ENCODE data around the gene WDR83. TPM values are rescaled to one million over a fixed set of nuclear protein-coding genes. Genes with fewer than 3 reads are reported as not detected.
"Not testable (repeated sequence)": the region's sequence is repeated elsewhere in the genome, so short reads cannot be mapped to it uniquely, and the experiment has no call there.

WDR83 gene
- total RNA-seq, 1 experiment from 2014 or later, result 9.1 TPM

DNA sequence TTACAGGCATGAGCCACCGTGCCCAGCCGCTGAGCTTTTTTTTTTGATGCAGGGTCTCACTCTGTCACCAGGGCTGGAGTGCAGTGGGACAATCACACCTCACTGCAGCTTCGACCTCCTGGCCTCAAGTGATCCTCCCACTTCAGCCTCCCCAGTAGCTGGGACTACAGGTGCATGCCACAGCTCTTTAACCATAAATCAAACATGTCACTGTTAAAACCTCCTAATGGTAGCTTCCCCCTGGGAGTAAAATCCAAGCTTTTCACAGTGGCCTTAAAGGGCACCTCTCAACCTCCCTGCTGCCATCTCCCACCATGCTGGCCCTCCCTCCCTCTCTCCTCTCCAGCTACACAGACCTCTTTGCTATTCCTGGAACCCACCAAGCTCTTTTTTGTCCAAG lies 19.2 kb downstream of the WDR83 start:
- DNase-seq (ENCODE audit: low read depth), result no peak

- DNase-seq (ENCODE audit: low read depth), result no peak
These were observed 21.0 kb downstream of the WDR83 start, which contains the start of gene GNG14 for GRCh38 chr19:12687496-12688196. Gene GNG14 (plus strand): TSS chr19:12687998. CDS start chr19:12688049, 51 bp downstream.

- no peak for DNase-seq (ENCODE audit: low read depth)
These were observed 22.4 kb downstream of the WDR83 start for GRCh38 chr19:12689012-12689411.

- no peak for DNase-seq (ENCODE audit: low read depth)
These were observed 23.1 kb downstream of the WDR83 start for GRCh38 chr19:12689581-12690216.

GRCh38 chr19:12692960-12693359 lies 26.4 kb downstream of the WDR83 start:
- no peak for DNase-seq (ENCODE audit: low read depth)

DNA sequence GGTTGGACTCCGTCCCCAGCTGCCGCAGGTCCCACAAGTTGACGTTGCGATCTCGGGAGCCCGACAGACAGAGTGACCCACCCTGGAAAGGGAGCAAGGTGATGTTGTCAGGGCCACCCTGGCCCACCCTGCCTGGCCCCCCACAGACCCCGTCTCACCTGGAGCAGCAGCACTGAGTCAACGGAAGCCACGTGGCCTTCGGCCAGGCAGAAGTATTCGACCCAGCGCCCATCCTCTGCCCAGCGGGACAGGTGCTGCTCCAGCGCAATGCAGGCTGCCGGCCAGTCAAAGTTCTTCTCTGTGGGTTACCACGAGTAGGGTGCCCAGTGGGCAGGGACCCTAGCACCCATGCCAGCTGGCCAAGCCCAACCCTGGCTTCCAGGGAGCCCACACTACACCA lies 28.0 kb downstream of the WDR83 start:
- DNase-seq (ENCODE audit: low read depth), result no peak

DNA sequence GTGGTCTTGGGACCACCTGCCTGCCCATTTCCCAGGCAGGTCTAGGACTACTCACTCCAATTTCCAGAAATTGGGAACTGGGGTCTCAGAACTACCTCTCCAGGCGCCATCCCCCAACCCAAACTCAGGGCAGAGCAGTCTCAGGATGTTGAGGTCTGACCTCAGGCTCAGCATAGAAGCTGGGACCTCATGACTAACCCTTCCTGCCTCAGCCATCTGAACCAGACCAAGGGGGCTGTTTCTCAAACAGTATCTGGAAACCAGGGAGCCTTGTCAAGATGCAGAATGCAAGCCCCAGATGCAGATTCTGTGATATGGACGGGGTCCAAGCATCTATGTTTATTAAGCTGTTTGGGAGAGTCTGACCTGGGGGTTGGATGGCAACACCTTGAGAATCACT lies 28.5 kb downstream of the WDR83 start:
- DNase-seq (ENCODE audit: low read depth), result no peak

DNA sequence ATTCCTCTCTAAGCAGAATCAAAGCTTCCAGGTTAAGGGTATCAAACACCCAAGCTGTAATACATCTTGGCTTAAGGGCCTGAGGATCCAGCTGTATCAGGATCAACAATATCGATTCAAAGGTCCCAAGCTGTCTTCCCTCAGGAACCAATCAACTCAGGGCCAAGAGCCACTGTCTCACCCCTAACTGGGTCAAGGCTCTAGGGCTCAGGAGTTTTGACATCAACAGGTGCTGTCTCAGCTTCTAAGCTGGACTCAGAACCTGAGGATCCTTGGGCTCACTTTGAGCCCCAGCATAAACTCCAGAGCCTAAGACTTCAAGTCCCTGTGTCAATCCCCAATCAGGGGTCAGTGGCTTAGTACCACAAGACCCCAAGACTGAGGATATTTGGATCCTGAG lies 28.9 kb downstream of the WDR83 start:
- DNase-seq (ENCODE audit: low read depth), result no peak

DNA sequence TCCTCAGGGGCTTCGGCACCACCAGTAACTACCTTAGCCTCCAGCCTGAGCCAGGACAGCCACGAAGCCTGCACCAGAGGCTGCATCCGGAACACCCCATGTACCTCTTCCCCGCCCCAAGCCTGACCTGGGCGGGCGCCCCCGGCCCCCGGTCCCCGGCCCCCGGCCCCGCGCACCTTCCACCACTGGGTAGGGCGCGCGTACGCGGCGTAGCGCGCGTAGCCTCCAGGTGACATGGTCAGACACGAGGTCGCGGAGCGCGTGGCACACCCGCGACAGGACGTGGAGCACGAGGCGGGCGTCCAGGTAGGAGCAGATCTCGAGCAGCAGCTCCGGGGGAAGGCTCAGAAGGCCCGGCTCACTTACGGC lies 29.4 kb downstream of the WDR83 start:
- DNase-seq (ENCODE audit: low read depth), result no peak

GRCh38 chr19:12696366-12697335 lies 30.0 kb downstream of the WDR83 start, which contains the start of gene FBXW9:
Gene FBXW9 (minus strand): TSS chr19:12696631. CDS start chr19:12696581, 50 bp downstream.
- peak; percentile 93 for DNase-seq (ENCODE audit: low read depth)

DNA sequence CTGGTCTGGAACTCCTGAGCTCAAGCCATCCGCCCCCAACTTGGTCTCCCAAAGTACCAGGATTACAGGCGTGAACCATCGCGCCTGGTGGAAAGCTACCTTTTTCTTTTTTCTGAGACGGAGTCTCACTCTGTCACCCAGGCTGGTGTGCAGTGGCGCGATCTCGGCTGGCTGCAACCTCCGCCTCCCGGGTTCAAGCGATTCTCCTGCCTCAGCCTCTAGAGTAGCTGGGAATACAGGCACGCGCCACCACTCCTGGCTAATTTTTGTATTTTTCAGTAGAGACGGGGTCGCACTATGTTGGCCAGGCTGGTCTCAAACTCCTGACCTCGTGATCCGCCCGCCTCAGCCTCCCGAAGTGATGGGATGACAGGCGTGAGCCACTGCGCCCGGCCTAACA lies 30.8 kb downstream of the WDR83 start:
- not testable (repeated sequence) for DNase-seq (ENCODE audit: low read depth)

- DNase-seq (ENCODE audit: low read depth), result no peak
These were observed 31.5 kb downstream of the WDR83 start for GRCh38 chr19:12698138-12698537.

DNA sequence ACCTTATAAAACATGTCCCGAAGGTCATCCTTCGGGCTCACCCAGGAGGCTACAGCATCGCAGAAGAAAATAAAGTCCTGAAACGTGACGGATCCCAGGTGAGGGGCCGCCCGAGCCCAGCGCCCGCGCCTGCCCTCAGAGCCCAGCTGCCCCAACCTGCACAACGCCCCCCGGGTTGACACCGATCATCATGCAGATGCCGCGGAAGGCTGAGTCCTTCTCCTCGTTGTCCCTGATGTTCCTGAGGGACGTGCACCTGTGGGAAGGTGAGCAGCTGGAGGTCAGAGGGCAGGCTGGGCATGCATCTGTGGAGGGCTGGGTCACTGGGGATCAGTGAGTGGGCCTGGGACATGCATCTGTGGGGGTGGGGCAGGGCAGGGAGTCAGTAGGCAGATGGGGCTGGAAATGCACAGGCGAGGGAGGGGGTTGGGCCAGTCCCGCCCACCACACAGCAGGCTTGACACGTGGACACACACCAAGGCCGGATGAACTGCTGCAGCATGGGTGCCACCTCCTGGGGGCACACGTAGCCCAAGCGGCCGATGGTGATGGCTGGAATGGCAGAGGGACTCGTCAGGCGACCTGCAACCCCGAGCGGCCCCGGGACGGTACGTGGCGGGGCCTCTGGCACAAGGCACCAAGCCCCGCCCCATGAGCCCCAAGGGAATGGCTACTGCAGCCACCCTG lies 35.1 kb downstream of the WDR83 start:
- DNase-seq (ENCODE audit: low read depth), result no peak

GRCh38 chr19:12703046-12703445 lies 36.4 kb downstream of the WDR83 start:
- peak; percentile 57 for DNase-seq (ENCODE audit: low read depth)

- DNase-seq (ENCODE audit: low read depth), result no peak
These were observed 38.6 kb downstream of the WDR83 start for GRCh38 chr19:12705169-12705568.

DNA sequence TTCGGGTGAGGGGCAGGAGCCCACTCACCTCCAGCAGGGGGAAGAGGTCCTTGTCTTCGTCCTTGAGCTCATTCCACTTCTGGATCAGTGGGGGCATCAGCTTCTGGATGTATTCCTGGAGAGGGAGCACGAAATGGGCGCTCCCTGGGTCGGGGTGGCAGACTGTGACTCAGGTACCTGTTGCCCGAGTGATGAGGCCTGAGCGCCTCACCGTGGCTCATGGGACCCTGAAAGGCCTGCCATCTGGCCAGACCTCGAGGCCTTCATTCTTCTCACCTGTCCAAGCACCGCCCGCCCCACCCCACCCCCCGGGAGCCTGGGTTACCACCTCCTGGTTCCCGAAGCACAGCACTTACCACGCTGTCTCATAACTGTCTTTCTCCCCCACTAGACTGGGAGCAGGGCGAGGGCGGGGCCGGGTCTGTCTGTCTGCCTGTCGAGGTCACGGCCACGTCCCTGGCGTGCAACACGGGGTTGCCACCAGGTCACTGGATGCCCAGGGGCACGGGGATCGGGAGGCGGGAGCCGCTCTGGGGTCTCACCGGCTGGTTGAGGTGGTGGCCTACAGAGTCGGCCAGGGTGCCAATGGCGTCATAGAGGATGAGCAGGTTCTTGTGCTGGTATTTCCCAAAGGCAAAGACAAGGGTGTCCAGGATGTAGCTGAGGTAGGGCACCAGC lies 39.2 kb downstream of the WDR83 start:
- DNase-seq (ENCODE audit: low read depth), result no peak

DNA sequence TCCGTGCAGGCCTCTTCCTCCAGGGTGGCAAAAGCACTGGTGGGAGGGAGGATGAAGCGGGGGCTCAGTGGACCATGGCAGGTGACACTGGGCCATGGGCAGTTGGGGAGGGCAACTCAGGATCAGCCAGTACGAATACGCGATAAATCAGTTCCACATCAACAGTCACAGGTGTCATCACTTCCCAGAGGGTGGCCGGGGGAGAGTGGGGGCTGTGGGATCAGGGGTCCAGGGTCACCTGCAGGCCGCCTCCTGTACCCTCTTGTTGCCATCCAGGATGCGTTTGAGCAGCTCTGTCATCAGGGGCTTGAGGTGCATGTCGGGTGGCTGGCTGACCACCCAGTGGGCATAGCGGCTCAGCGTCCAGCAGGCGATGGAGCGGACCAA lies 39.7 kb downstream of the WDR83 start:
- DNase-seq (ENCODE audit: low read depth), result no peak

DNA sequence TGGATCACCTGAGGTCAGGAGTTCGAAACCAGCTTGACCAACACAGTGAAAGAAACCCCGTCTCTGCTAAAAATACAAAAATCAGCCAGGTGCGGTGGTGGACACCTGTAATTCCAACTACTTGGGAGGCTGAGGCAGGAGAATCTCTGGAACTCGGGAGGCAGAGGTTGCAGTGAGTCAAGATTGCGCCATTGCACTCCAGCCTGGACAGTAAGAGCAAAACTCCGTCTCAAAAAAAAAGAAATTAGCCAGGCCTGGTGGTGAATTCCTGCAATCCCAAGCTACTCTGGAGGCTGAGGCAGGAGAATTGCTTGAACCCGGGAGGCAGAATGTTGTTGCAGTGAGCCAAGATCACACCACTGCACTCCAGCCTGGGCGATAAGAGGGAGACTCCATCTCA lies 42.0 kb downstream of the WDR83 start:
- DNase-seq (ENCODE audit: low read depth), result no peak

GRCh38 chr19:12711187-12711586 lies 44.6 kb downstream of the WDR83 start:
- DNase-seq (ENCODE audit: low read depth), result no peak

DNA sequence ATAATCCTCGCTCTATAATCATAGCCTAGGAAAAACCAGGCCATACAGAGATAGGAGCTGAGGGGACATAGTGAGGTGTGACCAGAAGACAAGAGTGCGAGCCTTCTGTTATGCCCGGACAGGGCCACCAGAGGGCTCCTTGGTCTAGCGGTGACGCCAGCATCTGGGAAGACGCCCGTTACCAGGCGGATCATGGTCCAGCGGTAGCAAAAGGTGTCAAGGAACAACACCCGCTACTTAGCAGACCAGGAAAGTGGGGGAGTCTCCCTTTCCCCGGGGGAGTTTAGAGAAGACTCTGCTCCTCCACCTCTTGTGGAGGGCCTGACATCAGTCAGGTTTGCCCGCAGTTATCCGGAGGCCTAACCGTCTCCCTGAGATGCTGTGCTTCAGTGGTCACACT lies 45.5 kb downstream of the WDR83 start:
- not testable (repeated sequence) for DNase-seq (ENCODE audit: low read depth)

DNA sequence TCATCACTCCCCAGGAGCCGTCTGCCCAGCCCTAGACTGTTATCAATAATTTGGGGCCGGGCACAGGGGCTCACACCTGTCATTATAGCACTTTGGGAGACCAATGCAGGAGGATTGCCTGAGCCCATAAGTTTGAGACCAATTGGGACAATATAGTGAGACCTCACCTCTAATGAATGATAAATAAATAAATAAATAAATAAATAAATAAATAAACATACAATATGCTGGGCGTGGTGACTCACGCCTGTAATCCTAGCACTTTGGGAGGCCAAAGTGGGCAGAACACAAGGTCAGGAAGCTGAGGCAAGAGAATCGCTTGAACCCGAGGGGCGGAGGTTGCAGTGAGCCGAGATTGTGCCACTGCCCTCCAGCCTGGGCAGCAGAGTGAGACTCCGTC lies 46.7 kb downstream of the WDR83 start:
- DNase-seq (ENCODE audit: low read depth), result not testable (repeated sequence)

Measured in LHCN-M2 (cell line).